Neural crest cell (in vitro differentiated cells): Measurements from ENCODE around the gene COX6A2. TPM values are rescaled to one million over a fixed set of nuclear protein-coding genes. Genes with fewer than 3 reads are reported as not detected.

Source experiments
- DNase-seq: peaks from one replicate; pipeline ENCODE4 v3.0.0; 2021; ENCODE audit warnings: low read depth, mixed read lengths, low spot score
- H3K27ac Mint-ChIP-seq: one replicate; pipeline ENCODE4 v1.8.0; 2021; ENCODE audit warnings: mild to moderate bottlenecking, mixed read lengths; ENCODE audit not compliant: unreplicated experiment
- H3K27me3 Mint-ChIP-seq: 2 replicates; pipeline ENCODE4 v1.8.0; 2021; ENCODE audit warnings: low read depth, mild to moderate bottlenecking, mixed read lengths
- H3K36me3 Mint-ChIP-seq: 2 replicates; pipeline ENCODE4 v1.8.0; 2021; ENCODE audit warnings: low read depth, mild to moderate bottlenecking, mixed read lengths
- H3K4me1 Mint-ChIP-seq: 2 replicates; pipeline ENCODE4 v1.8.0; 2021; ENCODE audit warnings: mixed read lengths
- H3K4me3 Mint-ChIP-seq: one replicate; pipeline ENCODE4 v1.8.0; 2021; ENCODE audit warnings: mild to moderate bottlenecking, mixed read lengths
- H3K9me3 Mint-ChIP-seq: 2 replicates; pipeline ENCODE4 v1.8.0; 2021; ENCODE audit warnings: mixed read lengths
- total RNA-seq: library from RNA; stranded (reverse); gene quantifications from 2 replicates; pipeline ENCODE4 v1.2.1, GENCODE V29; 2021
- TF ChIP-seq, protein P1 (sequence below): fragments of 200-600 bp; sonication (generic); conservative IDR thresholded peaks from 2 replicates; pipeline ENCODE4 v1.5.0; 2021; ENCODE audit warnings: antibody characterized with exemption, mild to moderate bottlenecking

COX6A2 gene
- total RNA-seq, 1 donor from 2014 or later: not detected

GRCh38 chr16:31465788-31466370 lies 37.7 kb upstream of the COX6A2 start:
- no peaks in the 10 kb centered on the region for H3K36me3 Mint-ChIP-seq
- H3K4me3 Mint-ChIP-seq: no peak overlapping the region
- H3K27ac Mint-ChIP-seq: no peak overlapping the region
- peaks cover 8% of the 10 kb centered on the region for H3K4me1 Mint-ChIP-seq
- no peaks in the 10 kb centered on the region for H3K9me3 Mint-ChIP-seq
- H3K27me3 Mint-ChIP-seq: no peaks in the 10 kb centered on the region
- no peak for DNase-seq
- TF ChIP-seq, protein P1, sequence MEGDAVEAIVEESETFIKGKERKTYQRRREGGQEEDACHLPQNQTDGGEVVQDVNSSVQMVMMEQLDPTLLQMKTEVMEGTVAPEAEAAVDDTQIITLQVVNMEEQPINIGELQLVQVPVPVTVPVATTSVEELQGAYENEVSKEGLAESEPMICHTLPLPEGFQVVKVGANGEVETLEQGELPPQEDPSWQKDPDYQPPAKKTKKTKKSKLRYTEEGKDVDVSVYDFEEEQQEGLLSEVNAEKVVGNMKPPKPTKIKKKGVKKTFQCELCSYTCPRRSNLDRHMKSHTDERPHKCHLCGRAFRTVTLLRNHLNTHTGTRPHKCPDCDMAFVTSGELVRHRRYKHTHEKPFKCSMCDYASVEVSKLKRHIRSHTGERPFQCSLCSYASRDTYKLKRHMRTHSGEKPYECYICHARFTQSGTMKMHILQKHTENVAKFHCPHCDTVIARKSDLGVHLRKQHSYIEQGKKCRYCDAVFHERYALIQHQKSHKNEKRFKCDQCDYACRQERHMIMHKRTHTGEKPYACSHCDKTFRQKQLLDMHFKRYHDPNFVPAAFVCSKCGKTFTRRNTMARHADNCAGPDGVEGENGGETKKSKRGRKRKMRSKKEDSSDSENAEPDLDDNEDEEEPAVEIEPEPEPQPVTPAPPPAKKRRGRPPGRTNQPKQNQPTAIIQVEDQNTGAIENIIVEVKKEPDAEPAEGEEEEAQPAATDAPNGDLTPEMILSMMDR: no peak

DNA sequence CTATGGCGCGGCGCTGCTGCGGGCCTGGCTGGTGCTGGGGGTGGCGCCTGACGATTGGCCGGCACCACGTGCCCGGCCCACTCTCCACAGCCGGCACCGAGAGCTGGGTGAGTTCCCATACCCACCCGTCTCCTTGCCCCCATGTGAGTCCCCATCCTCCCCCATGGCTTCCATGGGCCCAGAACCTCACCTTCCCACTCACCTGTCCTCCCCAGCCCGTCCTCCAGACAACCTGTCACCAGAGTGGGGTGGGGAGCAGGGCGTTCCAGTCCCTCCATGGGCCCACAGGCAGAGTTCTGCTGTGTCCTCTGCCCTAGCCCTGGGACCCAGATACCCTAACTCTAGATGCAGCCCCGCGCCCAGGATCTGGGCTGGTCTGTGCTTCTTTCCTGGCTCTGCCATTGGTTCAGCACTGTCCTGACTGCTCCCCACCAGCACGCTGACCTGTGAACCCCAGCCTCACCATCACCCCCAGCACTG lies 36.7 kb upstream of the COX6A2 start:
- Mint-ChIP-seq H3K4me3 (no peak overlapping the region), H3K36me3 (no peaks in the 10 kb centered on the region), H3K27ac (no peak overlapping the region), H3K9me3 (no peaks in the 10 kb centered on the region), H3K27me3 (no peaks in the 10 kb centered on the region), H3K4me1 (peaks cover 16% of the 10 kb centered on the region)
- TF ChIP-seq, protein P1: no peak
- no peak for DNase-seq

- no peak for DNase-seq
- Mint-ChIP-seq H3K9me3 (no peaks in the 10 kb centered on the region), H3K4me3 (no peak overlapping the region), H3K36me3 (no peaks in the 10 kb centered on the region), H3K4me1 (peaks cover 13% of the 10 kb centered on the region), H3K27me3 (no peaks in the 10 kb centered on the region), H3K27ac (no peak overlapping the region)
- TF ChIP-seq, protein P1: no peak
These were observed 36.2 kb upstream of the COX6A2 start for GRCh38 chr16:31464348-31464769.

DNA sequence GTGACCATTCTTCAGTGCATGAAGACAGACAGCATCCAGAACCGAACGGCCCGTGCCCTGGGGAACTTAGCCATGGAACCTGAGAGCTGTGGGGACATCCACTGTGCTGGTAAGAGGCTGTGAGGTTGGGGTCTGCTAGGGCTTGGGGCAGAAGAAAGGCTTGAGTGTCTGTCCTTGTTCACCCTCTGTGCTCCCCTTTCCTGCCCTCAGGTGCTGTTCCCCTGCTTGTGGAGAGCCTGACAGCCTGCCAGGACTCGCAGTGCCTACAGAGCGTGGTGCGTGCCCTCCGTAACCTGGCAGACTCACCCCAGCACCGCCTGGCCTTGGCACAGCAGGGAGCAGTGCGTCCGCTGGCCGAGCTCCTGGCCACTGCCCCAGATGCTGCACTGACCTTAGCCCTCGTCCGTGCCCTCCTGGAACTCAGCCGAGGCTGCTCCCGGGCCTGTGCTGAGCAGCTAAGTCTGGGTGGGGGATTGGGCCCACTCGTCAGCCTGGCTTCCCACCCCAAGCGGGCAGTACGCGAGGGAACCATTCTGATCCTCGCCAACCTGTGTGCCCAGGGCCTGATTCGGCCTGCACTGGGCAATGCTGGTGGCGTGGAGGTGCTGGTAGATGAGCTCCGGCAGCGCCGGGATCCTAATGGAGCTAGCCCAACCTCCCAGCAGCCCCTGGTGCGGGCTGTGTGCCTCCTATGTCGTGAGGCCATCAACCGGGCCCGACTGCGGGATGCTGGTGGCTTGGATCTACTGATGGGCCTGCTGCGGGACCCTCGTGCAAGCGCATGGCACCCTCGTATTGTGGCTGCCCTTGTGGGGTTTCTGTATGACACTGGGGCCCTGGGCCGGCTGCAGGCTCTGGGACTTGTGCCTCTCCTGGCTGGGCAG lies 34.0 kb upstream of the COX6A2 start:
- Mint-ChIP-seq H3K9me3 (no peaks in the 10 kb centered on the region), H3K27ac (no peak overlapping the region), H3K4me1 (peaks cover 20% of the 10 kb centered on the region), H3K27me3 (no peaks in the 10 kb centered on the region), H3K36me3 (no peaks in the 10 kb centered on the region), H3K4me3 (no peak overlapping the region)
- TF ChIP-seq, protein P1: no peak
- DNase-seq: no peak

DNA sequence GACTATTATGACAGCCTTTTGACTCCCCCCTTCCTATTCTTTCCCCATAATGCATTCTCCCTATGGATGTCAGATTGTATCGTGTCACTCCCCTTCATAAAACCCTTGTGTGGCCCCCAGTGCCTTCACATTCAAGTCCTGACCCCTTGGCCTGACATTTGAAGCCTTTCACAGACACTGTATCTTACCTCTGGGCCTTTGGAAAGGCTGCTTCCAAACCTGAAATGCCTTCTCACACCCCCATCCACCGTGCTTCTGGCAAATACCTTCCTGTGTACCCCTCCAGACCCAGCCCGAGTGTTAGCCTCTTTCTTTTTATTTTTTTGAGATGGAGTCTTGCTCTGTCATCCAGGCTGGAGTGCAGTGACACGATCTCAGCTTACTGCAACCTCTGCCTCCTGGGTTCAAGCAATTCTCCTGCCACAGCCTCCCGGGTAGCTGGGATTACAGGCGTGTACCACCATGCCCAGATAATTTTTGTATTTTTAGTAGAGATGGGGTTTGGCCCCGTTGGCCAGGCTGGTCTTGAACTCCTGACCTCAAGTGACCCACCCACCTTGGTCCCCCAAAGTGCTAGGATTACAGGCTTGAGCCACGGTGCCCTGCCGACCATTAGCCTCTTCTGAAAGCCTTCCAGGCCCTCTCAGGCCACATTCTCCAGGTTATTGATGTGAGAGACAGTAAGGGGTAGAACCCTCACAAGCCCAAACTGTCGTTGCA lies 33.2 kb upstream of the COX6A2 start:
- Mint-ChIP-seq H3K36me3 (no peaks in the 10 kb centered on the region), H3K4me1 (peaks cover 20% of the 10 kb centered on the region), H3K4me3 (peak overlapping the region; percentile 88), H3K27me3 (no peaks in the 10 kb centered on the region), H3K9me3 (no peaks in the 10 kb centered on the region), H3K27ac (no peak overlapping the region)
- DNase-seq: no peak
- TF ChIP-seq, protein P1: no peak
